ENCODE measurements around the gene DDX10.

The DDX10 gene

DNA sequence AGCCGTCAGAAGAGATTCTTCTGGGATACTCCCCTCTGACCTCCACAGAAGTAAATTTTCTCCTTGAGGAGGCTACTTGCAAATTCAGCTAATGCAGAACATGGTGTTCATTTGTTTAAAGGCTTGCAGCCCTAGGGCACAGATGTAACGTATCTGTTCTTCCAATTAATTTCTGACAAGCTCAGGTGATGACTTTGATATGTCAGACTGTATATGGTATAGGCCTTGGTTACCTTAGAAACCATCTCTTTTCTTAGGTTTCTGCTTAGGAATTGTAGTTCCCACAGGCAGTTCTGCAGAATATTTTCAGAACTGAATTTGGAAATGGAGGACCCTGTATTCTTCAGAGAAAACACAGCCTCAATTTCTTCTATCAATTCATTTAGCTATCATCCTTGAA lies 117.1 kb downstream of the DDX10 start:
- peaks cover 13% of the 10 kb centered on the region for H3K9me3 Mint-ChIP-seq
- peaks cover 19% of the 10 kb centered on the region for H3K4me1 Mint-ChIP-seq (ENCODE audit: low read depth)
- H3K27ac Mint-ChIP-seq: no peak overlapping the region
- intact Hi-C loops (cut with micrococcal nuclease): no loop called here
- H3K36me3 Mint-ChIP-seq (ENCODE audit: low read depth): peaks cover 11% of the 10 kb centered on the region
- H3K27me3 Mint-ChIP-seq: no peaks in the 10 kb centered on the region
- H3K4me3 Mint-ChIP-seq: no peak overlapping the region

DNA sequence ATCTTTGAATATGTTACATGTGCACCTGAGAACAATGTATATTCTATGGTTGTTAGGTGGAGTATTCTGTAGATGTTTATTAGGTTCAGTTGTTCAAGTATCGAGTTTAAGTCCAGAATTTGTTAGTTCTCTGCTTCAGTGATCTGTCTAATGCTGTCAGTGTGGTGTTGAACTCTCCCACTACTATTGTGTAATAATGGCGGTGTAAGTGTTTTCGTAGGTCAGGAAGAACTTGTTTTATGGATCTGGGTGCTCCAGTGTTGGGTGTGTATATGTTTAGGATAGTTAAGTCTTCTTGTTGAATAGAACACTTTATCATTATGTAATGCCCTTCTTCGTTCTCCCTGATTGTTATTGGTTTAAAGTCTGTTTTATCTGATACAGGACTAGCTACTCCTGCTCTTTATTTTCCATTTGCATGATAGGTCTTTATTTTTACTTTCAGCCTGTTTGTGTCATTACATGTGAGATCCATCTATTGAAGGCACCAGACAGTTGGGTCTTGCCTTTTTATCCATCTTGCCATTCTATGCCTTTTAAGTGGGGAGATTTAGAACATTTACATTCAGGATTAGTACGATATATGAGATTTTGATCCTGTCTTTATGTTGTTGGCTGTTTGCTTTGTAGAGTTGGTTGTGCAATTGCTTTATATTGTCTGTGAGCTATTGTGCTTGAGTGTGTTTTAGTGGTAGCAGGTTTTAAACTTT lies 121.6 kb downstream of the DDX10 start:
- H3K4me1 Mint-ChIP-seq (ENCODE audit: low read depth): peaks cover 19% of the 10 kb centered on the region
- intact Hi-C loops (cut with micrococcal nuclease): no loop called here

GRCh38 chr11:108787105-108787504 lies 122.2 kb downstream of the DDX10 start:
- Mint-ChIP-seq H3K27ac (no peak overlapping the region), H3K4me3 (no peak overlapping the region), H3K9me3 (no peaks in the 10 kb centered on the region), H3K36me3 (ENCODE audit: low read depth) (no peaks in the 10 kb centered on the region), H3K27me3 (no peaks in the 10 kb centered on the region), H3K4me1 (ENCODE audit: low read depth) (peaks cover 19% of the 10 kb centered on the region)
- intact Hi-C loops (cut with micrococcal nuclease): no loop called here

More for the DNA sequence above, 121.6 kb downstream of the DDX10 start:
- H3K27me3 Mint-ChIP-seq: no peaks in the 10 kb centered on the region
- H3K4me3 Mint-ChIP-seq: no peak overlapping the region
- no peaks in the 10 kb centered on the region for H3K9me3 Mint-ChIP-seq
- H3K27ac Mint-ChIP-seq: no peak overlapping the region
- no peaks in the 10 kb centered on the region for H3K36me3 Mint-ChIP-seq (ENCODE audit: low read depth)

DNA sequence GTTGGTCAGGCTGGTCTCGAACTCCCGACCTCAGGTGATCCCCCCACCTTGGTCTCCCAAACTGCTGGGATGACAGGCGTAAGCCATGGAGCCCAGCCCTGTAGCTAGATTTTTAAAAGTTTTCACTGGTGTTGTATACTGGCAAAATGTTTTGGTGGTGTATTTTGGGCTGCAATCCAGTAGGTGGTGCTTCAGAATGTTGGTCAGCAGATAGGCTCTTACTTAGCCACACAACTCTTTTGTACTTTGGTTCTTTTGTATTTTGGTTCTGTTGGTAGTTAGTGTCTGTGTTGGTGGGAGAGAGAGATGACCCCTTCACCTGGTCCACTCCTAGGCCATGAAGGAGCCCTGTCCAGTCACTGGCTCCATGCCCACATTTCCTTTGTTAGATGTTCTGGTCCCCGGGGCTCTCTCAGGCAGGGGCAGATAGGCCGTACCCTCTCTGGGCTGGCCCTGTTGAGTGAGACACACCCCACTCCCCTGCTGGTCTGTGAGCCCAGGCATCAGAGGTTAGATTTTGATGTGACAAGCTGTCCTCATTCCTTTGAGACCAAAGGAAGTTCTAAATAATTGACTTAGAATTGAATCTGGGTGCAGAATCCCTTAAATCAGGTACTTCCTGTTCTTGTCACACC lies 123.8 kb downstream of the DDX10 start:
- Mint-ChIP-seq H3K27me3 (no peaks in the 10 kb centered on the region), H3K27ac (no peak overlapping the region), H3K4me1 (ENCODE audit: low read depth) (peaks cover 19% of the 10 kb centered on the region), H3K4me3 (no peak overlapping the region), H3K36me3 (ENCODE audit: low read depth) (no peaks in the 10 kb centered on the region), H3K9me3 (no peaks in the 10 kb centered on the region)
- intact Hi-C loops (cut with micrococcal nuclease): no loop called here

GRCh38 chr11:108790501-108791299 lies 125.8 kb downstream of the DDX10 start:
- no peak overlapping the region for H3K27ac Mint-ChIP-seq
- intact Hi-C loops (cut with micrococcal nuclease): no loop called here
- no peaks in the 10 kb centered on the region for H3K27me3 Mint-ChIP-seq
- H3K4me3 Mint-ChIP-seq: no peak overlapping the region
- no peaks in the 10 kb centered on the region for H3K36me3 Mint-ChIP-seq (ENCODE audit: low read depth)
- H3K9me3 Mint-ChIP-seq: no peaks in the 10 kb centered on the region
- H3K4me1 Mint-ChIP-seq (ENCODE audit: low read depth): peaks cover 11% of the 10 kb centered on the region

DNA sequence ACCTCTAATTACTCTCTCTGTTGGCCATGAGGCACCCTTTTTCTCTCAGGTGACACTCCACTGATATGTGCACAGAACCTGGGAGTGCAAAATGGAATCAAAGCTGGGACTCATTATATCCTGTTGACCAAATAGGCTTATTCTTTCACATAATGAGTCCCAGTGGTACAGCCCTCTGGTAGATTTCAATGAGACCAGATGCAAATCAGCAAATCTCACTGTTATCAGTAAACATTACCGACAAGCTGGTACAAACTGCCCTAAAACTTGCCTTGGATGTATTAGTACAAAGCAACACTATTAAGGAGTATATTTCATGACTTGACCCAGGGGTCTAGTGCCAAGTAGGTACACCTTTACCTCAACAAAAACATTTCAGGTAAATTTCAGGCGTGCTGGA lies 128.3 kb downstream of the DDX10 start:
- Mint-ChIP-seq H3K9me3 (no peaks in the 10 kb centered on the region), H3K27me3 (no peaks in the 10 kb centered on the region), H3K36me3 (ENCODE audit: low read depth) (no peaks in the 10 kb centered on the region), H3K4me3 (no peak overlapping the region), H3K4me1 (ENCODE audit: low read depth) (no peaks in the 10 kb centered on the region), H3K27ac (no peak overlapping the region)
- intact Hi-C loops (cut with micrococcal nuclease): no loop called here

DNA sequence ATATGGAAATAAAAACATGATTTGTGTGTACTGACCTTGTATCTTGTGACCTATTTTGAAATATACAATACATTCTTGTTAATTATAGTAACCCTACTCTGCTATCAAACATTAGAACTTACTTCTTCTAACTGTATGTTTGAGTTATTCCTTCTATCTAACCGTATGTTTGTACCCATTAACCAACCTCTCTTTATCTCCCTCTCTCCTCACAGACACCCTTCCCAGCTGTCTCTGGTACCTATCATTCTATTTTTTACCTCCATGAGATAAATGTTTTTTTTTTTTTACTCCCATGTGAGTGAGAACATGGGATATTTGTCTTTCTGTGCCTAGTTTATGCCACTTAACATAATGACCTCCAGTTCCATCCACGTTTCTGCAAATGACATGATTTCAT lies 128.7 kb downstream of the DDX10 start:
- intact Hi-C loops (cut with micrococcal nuclease): no loop called here
- H3K9me3 Mint-ChIP-seq: no peaks in the 10 kb centered on the region
- no peak overlapping the region for H3K27ac Mint-ChIP-seq
- H3K36me3 Mint-ChIP-seq (ENCODE audit: low read depth): no peaks in the 10 kb centered on the region
- H3K4me3 Mint-ChIP-seq: no peak overlapping the region
- H3K27me3 Mint-ChIP-seq: no peaks in the 10 kb centered on the region
- no peaks in the 10 kb centered on the region for H3K4me1 Mint-ChIP-seq (ENCODE audit: low read depth)

- Mint-ChIP-seq H3K27ac (no peak overlapping the region), H3K4me1 (ENCODE audit: low read depth) (peaks cover 10% of the 10 kb centered on the region), H3K4me3 (no peak overlapping the region), H3K9me3 (no peaks in the 10 kb centered on the region), H3K36me3 (ENCODE audit: low read depth) (no peaks in the 10 kb centered on the region), H3K27me3 (no peaks in the 10 kb centered on the region)
- intact Hi-C loops (cut with micrococcal nuclease): no loop called here
Observed at GRCh38 chr11:108796551-108796950, 131.7 kb downstream of the DDX10 start.

- Mint-ChIP-seq H3K4me3 (no peak overlapping the region), H3K27me3 (no peaks in the 10 kb centered on the region), H3K27ac (no peak overlapping the region), H3K9me3 (no peaks in the 10 kb centered on the region), H3K4me1 (ENCODE audit: low read depth) (peaks cover 10% of the 10 kb centered on the region), H3K36me3 (ENCODE audit: low read depth) (no peaks in the 10 kb centered on the region)
- intact Hi-C loops (cut with micrococcal nuclease): no loop called here
Observed at GRCh38 chr11:108797578-108798100, 132.8 kb downstream of the DDX10 start.

GRCh38 chr11:108802492-108802891 lies 137.6 kb downstream of the DDX10 start:
- H3K36me3 Mint-ChIP-seq (ENCODE audit: low read depth): no peaks in the 10 kb centered on the region
- no peak overlapping the region for H3K27ac Mint-ChIP-seq
- intact Hi-C loops (cut with micrococcal nuclease): no loop called here
- peaks cover 10% of the 10 kb centered on the region for H3K4me1 Mint-ChIP-seq (ENCODE audit: low read depth)
- H3K27me3 Mint-ChIP-seq: no peaks in the 10 kb centered on the region
- no peaks in the 10 kb centered on the region for H3K9me3 Mint-ChIP-seq
- H3K4me3 Mint-ChIP-seq: no peak overlapping the region

GRCh38 chr11:108803776-108804175 lies 138.9 kb downstream of the DDX10 start:
- Mint-ChIP-seq H3K9me3 (no peaks in the 10 kb centered on the region), H3K27me3 (no peaks in the 10 kb centered on the region), H3K27ac (no peak overlapping the region), H3K4me1 (ENCODE audit: low read depth) (peaks cover 10% of the 10 kb centered on the region), H3K36me3 (ENCODE audit: low read depth) (no peaks in the 10 kb centered on the region), H3K4me3 (no peak overlapping the region)
- intact Hi-C loops (cut with micrococcal nuclease): no loop called here

DNA sequence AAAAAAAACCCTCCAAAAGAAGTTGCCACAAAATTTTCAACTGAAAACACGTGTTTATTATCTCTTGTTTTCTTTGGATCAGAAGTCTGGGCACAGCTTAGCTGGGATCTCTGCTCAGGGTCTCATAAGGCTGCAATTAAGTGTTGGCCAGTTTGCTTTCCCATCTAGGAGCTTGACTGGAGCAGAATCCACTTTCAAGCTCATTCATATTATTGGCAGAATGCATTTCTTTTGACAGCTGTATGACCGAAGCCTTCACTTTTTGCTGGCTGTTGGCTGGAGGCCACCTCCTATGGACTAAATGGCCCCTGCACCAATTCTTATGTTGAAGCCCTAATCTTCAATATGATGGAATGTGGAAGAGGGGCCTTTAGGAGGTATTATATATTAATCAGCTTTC lies 139.6 kb downstream of the DDX10 start:
- no peaks in the 10 kb centered on the region for H3K27me3 Mint-ChIP-seq

GRCh38 chr11:108805030-108805429 lies 140.2 kb downstream of the DDX10 start:
- no peaks in the 10 kb centered on the region for H3K4me1 Mint-ChIP-seq (ENCODE audit: low read depth)
- H3K36me3 Mint-ChIP-seq (ENCODE audit: low read depth): no peaks in the 10 kb centered on the region
- intact Hi-C loops (cut with micrococcal nuclease): no loop called here
- no peaks in the 10 kb centered on the region for H3K27me3 Mint-ChIP-seq
- H3K27ac Mint-ChIP-seq: no peak overlapping the region
- H3K9me3 Mint-ChIP-seq: no peaks in the 10 kb centered on the region
- H3K4me3 Mint-ChIP-seq: no peak overlapping the region

More for the DNA sequence above, 139.6 kb downstream of the DDX10 start:
- Mint-ChIP-seq H3K4me3 (no peak overlapping the region), H3K9me3 (no peaks in the 10 kb centered on the region), H3K27ac (no peak overlapping the region), H3K4me1 (ENCODE audit: low read depth) (peaks cover 4% of the 10 kb centered on the region), H3K36me3 (ENCODE audit: low read depth) (no peaks in the 10 kb centered on the region)
- intact Hi-C loops (cut with micrococcal nuclease): no loop called here

- intact Hi-C loops (cut with micrococcal nuclease): no loop called here
- Mint-ChIP-seq H3K4me1 (ENCODE audit: low read depth) (no peaks in the 10 kb centered on the region), H3K4me3 (no peak overlapping the region), H3K9me3 (no peaks in the 10 kb centered on the region), H3K27ac (no peak overlapping the region), H3K27me3 (no peaks in the 10 kb centered on the region), H3K36me3 (ENCODE audit: low read depth) (no peaks in the 10 kb centered on the region)
Observed at GRCh38 chr11:108807262-108807661, 142.4 kb downstream of the DDX10 start.
